Measurements from ENCODE around the gene TGFBR3.

TGFBR3 gene

GRCh38 chr1:91701472-91701869 is 184.5 kb downstream of the TGFBR3 start:
- Histone ChIP-seq H3K4me2 (ENCODE audit: insufficient read depth, low read length) (no peak overlapping the region), H3K36me3 (ENCODE audit: insufficient read depth, low read length) (no peaks in the 10 kb centered on the region), H3K4me1 (ENCODE audit: insufficient read depth, low read length) (peaks cover 14% of the 10 kb centered on the region), H3K27me3 (ENCODE audit: insufficient read depth, low read length, poor library complexity) (no peaks in the 10 kb centered on the region), H3K4me3 (ENCODE audit: low read depth in 1 of 2, low read length in 2 of 2) (no peak overlapping the region), H2AFZ (ENCODE audit: low read depth, low read length) (no peak overlapping the region), H3K79me2 (ENCODE audit: insufficient read depth, low read length) (no peaks in the 10 kb centered on the region), H4K20me1 (ENCODE audit: insufficient read depth, low read length) (no peaks in the 10 kb centered on the region), H3K9ac (ENCODE audit: low read depth, low read length) (no peak overlapping the region), H3K27ac (ENCODE audit: low read length) (no peak overlapping the region), H3K9me3 (ENCODE audit: insufficient read depth, low read length, severe bottlenecking) (no peaks in the 10 kb centered on the region)
- TF ChIP-seq EZH2 (IDR thresholded peaks at IDR 0.05; ENCODE audit: borderline replicate concordance, low read depth, low read length, severe bottlenecking) (no peak), CTCF (IDR thresholded peaks at IDR 0.05; ENCODE audit: borderline replicate concordance, extremely low read depth, low read length, poor library complexity, severe bottlenecking) (no peak)
- DNase-seq, result no peak
- no peak for ATAC-seq (ENCODE audit: insufficient read depth, low read depth)

- Histone ChIP-seq H3K79me2 (ENCODE audit: insufficient read depth, low read length) (no peaks in the 10 kb centered on the region), H2AFZ (ENCODE audit: low read depth, low read length) (no peak overlapping the region), H3K4me2 (ENCODE audit: insufficient read depth, low read length) (no peak overlapping the region), H3K4me1 (ENCODE audit: insufficient read depth, low read length) (peaks cover 14% of the 10 kb centered on the region), H4K20me1 (ENCODE audit: insufficient read depth, low read length) (no peaks in the 10 kb centered on the region), H3K27me3 (ENCODE audit: insufficient read depth, low read length, poor library complexity) (no peaks in the 10 kb centered on the region), H3K27ac (ENCODE audit: low read length) (no peak overlapping the region), H3K4me3 (ENCODE audit: low read depth in 1 of 2, low read length in 2 of 2) (no peak overlapping the region), H3K9me3 (ENCODE audit: insufficient read depth, low read length, severe bottlenecking) (no peaks in the 10 kb centered on the region), H3K36me3 (ENCODE audit: insufficient read depth, low read length) (no peaks in the 10 kb centered on the region), H3K9ac (ENCODE audit: low read depth, low read length) (no peak overlapping the region)
- DNase-seq (no peak), ATAC-seq (ENCODE audit: insufficient read depth, low read depth) (no peak)
- TF ChIP-seq EZH2 (IDR thresholded peaks at IDR 0.05; ENCODE audit: borderline replicate concordance, low read depth, low read length, severe bottlenecking) (no peak), CTCF (IDR thresholded peaks at IDR 0.05; ENCODE audit: borderline replicate concordance, extremely low read depth, low read length, poor library complexity, severe bottlenecking) (no peak)
These were observed 185.0 kb downstream of the TGFBR3 start for GRCh38 chr1:91700771-91701471.

- Histone ChIP-seq H3K9me3 (ENCODE audit: insufficient read depth, low read length, severe bottlenecking) (no peaks in the 10 kb centered on the region), H3K36me3 (ENCODE audit: insufficient read depth, low read length) (no peaks in the 10 kb centered on the region), H3K4me3 (ENCODE audit: low read depth in 1 of 2, low read length in 2 of 2) (no peak overlapping the region), H3K9ac (ENCODE audit: low read depth, low read length) (no peak overlapping the region), H3K4me1 (ENCODE audit: insufficient read depth, low read length) (peaks cover 14% of the 10 kb centered on the region), H3K27me3 (ENCODE audit: insufficient read depth, low read length, poor library complexity) (no peaks in the 10 kb centered on the region), H3K4me2 (ENCODE audit: insufficient read depth, low read length) (no peak overlapping the region), H3K27ac (ENCODE audit: low read length) (no peak overlapping the region), H3K79me2 (ENCODE audit: insufficient read depth, low read length) (no peaks in the 10 kb centered on the region), H2AFZ (ENCODE audit: low read depth, low read length) (no peak overlapping the region), H4K20me1 (ENCODE audit: insufficient read depth, low read length) (no peaks in the 10 kb centered on the region)
- no peak for ATAC-seq (ENCODE audit: insufficient read depth, low read depth)
- TF ChIP-seq EZH2 (IDR thresholded peaks at IDR 0.05; ENCODE audit: borderline replicate concordance, low read depth, low read length, severe bottlenecking), result no peak
- TF ChIP-seq CTCF (IDR thresholded peaks at IDR 0.05; ENCODE audit: borderline replicate concordance, extremely low read depth, low read length, poor library complexity, severe bottlenecking), result no peak
- no peak for DNase-seq
These were observed 185.6 kb downstream of the TGFBR3 start for GRCh38 chr1:91700332-91700731.

All from DND-41 (cell line).